ENCODE data around the gene DUSP12. TPM values are rescaled to one million over a fixed set of nuclear protein-coding genes. Genes with fewer than 3 reads are reported as not detected.

The DUSP12 gene
- polyA plus RNA-seq, 1 of the 3 experiments (the other 2 are of a cell fraction), result 41.7 TPM

DNA sequence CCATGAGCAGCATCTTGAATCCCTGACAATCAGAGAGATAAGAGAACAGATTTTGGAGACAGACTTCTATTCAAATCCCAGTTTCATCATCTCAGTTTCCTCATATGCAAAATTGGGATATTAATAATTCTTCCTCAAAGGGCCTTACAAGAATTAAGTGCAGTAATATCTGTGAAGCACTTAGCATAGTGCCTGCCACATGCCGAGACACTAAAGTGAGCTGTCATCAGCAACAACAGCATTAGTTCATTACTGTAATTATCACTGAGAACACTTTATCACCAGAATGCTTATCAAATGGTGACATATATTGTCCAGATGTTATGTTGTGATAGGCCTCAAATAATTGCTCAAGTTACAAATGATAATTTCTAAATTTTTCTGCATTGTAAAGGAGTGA, 29.2 kb upstream of the DUSP12 start:
- DNase-seq, result no peak
- no peak overlapping the region for H3K9ac ChIP-seq
- peaks cover 13% of the 10 kb centered on the region for H3F3A ChIP-seq (replicated peaks; ENCODE audit: insufficient read depth)
- H3K27me3 ChIP-seq (ENCODE audit: insufficient read depth), result no peaks in the 10 kb centered on the region
- H4K20me1 ChIP-seq (ENCODE audit: insufficient read depth), result no peaks in the 10 kb centered on the region
- H3K36me3 ChIP-seq (replicated peaks in 1 of 2; ENCODE audit: control insufficient read depth in 1 of 2, insufficient read depth in 2 of 2, low read length in 1 of 2), result no peaks in the 10 kb centered on the region
- H3K4me3 ChIP-seq (ENCODE audit: low read depth in 2 of 2, low read length in 1 of 2), result no peak overlapping the region
- peaks cover 0 to 11% of the 10 kb centered on the region in 2 experiments; a peak in 1 of 4 replicates for H3K4me1 ChIP-seq (ENCODE audit: control insufficient read depth in 1 of 2, insufficient read depth in 2 of 2, low read depth in 1 of 2, low read length in 1 of 2)
- H3K27ac ChIP-seq (ENCODE audit: low read depth in 2 of 2, low read length in 1 of 2), result no peak overlapping the region
- no peaks in the 10 kb centered on the region for H3K9me2 ChIP-seq
- no peaks in the 10 kb centered on the region for H3K79me2 ChIP-seq (ENCODE audit: insufficient read depth)
- 71% methylated on average over 1 of the region's 1 CpG for WGBS (ENCODE audit: low lambda C conversion rate)
- TF ChIP-seq RXRA (IDR thresholded peaks at IDR 0.05; ENCODE audit: borderline replicate concordance, low read depth) (no peak), SIN3A (IDR thresholded peaks at IDR 0.05; ENCODE audit: borderline replicate concordance, low read depth, low read length) (no peak), MAX (IDR thresholded peaks at IDR 0.05; ENCODE audit: low read depth) (no peak), REST (IDR thresholded peaks at IDR 0.05; ENCODE audit: low read depth, low read length) (no peak), GABPA (IDR thresholded peaks at IDR 0.05; ENCODE audit: low read depth) (no peak), ZBTB33 (IDR thresholded peaks at IDR 0.05; ENCODE audit: borderline replicate concordance, low read depth) (no peak), GATA2 (CRISPR knock-in tag; IDR thresholded peaks at IDR 0.05) (no peak), TAF1 (IDR thresholded peaks at IDR 0.05; ENCODE audit: borderline replicate concordance, low read depth, low read length) (no peak), EP300 (IDR thresholded peaks at IDR 0.05; ENCODE audit: borderline replicate concordance in 1 of 2, low read depth in 1 of 2, low read length in 1 of 2) (no peak), NFIC (IDR thresholded peaks at IDR 0.05; ENCODE audit: borderline replicate concordance) (no peak), SMC3 (IDR thresholded peaks at IDR 0.05; ENCODE audit: low read depth, low read length) (no peak), MXI1 (IDR thresholded peaks at IDR 0.05; ENCODE audit: low read depth, low read length) (no peak), RAD21 (IDR thresholded peaks at IDR 0.05; ENCODE audit: low read length) (no peak)
- TF ChIP-seq, protein P1, sequence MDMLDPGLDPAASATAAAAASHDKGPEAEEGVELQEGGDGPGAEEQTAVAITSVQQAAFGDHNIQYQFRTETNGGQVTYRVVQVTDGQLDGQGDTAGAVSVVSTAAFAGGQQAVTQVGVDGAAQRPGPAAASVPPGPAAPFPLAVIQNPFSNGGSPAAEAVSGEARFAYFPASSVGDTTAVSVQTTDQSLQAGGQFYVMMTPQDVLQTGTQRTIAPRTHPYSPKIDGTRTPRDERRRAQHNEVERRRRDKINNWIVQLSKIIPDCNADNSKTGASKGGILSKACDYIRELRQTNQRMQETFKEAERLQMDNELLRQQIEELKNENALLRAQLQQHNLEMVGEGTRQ (IDR thresholded peaks at IDR 0.05; ENCODE audit: borderline replicate concordance, low read depth, low read length), result no peak
- no peak overlapping the region for H3K4me2 ChIP-seq
- CTCF ChIA-PET, result no interaction called here
- no peaks in the 10 kb centered on the region for H3K9me3 ChIP-seq
- POLR2A ChIA-PET, result no interaction called here
- no peak overlapping the region for H2AFZ ChIP-seq (ENCODE audit: low read depth)

Data from SK-N-SH (cell line).